HG02623 (cell line): ENCODE measurements around the gene CITED4.
"Not testable (repeated sequence)": the region's sequence is repeated elsewhere in the genome, so short reads cannot be mapped to it uniquely, and the experiment has no call there.

Experiments
- ATAC-seq: cut with Tn5 transposase; IDR thresholded peaks from one replicate; pipeline ENCODE4 v1.9.1; 2021; ENCODE audit warnings: moderate library complexity; ENCODE audit not compliant: unreplicated experiment

Gene CITED4

DNA sequence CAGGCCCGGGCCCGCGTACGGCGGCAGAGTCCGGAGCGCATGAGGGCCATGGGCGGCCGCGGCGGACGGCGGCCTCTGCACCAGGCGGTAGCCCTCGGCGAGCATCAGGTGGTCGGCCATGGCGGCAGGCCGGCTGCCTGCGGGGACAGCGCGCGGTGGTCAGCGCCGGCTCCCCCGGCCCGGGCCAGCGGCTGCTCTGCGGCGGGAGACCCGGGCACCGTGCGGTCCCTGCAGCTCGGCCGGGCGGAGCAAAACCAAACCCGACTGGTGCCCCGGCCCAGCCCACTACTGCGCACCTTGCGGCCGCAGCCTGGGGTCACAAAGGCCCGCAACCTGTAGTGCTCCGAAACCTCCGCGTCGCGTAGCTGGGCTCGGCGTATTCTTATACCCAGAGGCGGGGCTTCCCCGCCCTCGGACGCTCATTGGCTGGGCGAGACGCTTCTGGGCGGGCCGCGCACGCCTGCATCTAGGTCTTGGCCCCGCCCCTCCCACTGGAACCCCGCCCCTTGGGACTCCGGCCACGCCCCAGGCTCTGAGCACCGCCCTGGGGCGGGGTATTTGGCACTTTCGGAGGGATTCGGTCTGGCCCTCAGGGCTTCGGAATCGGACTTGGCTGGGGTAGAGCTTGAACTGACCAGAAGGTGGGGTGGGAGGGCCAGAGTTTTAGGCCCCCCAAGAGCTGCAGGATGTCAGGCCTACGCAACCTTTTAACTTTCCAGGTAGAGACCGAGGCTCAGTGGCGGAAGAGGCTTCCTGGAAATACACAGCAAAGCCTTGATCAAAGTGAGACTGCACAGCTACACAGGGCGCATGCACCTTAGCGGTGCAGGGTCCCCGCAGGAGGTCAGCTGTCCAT lies at the start of gene CITED4:
CITED4 (minus strand) TSS at position 356 of the 856 bp plus-strand sequence; CDS start at position 120, 236 bp downstream.
- ATAC-seq = peak; percentile 88

DNA sequence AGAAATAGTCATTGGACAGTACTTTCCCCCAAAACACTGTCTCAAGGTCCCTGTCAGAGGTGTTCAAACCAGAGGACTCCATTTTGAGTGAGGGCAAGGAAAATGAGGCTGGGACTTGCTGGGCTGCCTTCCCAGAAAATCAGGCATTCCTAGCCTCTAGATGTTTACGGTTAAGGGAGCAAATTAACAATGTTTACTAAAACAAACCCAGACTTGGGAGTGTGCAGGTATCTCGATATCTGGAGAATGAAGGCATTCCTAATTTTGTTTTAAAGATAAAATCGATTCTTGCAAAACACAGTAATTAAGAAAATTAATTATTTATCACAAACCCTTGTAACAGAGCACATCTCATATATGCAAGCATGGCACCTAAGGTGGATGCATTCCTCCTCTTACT lies 48.9 kb upstream of the CITED4 start:
- ATAC-seq = no peak

GRCh38 chr1:40909281-40909680 lies 47.1 kb upstream of the CITED4 start:
- ATAC-seq = no peak

DNA sequence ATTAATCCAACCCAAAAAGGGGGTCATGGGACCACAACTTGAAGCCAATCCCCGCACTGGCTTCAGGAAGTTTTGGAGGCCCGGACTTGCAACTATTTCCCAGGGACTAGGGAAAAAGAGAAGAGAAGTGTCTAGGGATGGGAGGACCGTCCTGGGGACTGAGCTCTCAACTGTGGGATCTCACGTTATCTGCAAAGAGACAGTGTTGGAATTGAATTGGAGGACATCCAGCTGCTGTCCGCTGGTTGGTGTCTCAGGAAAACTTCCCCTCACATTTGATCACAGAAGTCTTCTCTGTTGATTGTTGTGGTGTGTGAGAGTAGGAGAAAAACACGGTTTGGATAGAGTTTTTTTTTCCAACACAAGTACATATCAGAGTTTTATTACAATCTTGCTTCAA lies 46.2 kb upstream of the CITED4 start:
- ATAC-seq = no peak

GRCh38 chr1:40907899-40908298 lies 45.7 kb upstream of the CITED4 start:
- no peak for ATAC-seq

GRCh38 chr1:40906781-40907400 lies 44.7 kb upstream of the CITED4 start:
- no peak for ATAC-seq

GRCh38 chr1:40905061-40905460 lies 42.9 kb upstream of the CITED4 start:
- ATAC-seq = no peak

DNA sequence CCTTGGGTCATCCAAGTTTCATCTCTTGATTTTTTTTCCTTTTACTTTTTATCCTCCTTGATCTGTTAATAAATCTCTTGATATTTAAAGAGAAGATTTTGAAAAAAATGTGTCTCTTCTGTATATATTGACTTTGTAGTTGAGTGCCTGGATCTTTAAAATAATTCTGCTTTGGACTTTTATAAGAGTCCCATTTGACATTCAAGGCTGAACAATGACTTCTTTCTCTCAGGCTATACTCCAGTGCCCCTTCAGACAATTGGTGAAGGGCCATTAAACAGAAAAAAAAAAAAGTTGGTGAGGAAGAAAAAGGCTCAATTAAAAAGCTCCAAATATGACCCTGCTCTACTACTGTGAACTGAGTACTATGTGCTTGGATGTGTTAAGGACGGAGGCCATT lies 40.9 kb upstream of the CITED4 start:
- ATAC-seq = no peak

- no peak for ATAC-seq
Measured at GRCh38 chr1:40901886-40902852, 40.0 kb upstream of the CITED4 start.

- ATAC-seq = no peak
Measured at GRCh38 chr1:40899230-40899870, 37.2 kb upstream of the CITED4 start.

DNA sequence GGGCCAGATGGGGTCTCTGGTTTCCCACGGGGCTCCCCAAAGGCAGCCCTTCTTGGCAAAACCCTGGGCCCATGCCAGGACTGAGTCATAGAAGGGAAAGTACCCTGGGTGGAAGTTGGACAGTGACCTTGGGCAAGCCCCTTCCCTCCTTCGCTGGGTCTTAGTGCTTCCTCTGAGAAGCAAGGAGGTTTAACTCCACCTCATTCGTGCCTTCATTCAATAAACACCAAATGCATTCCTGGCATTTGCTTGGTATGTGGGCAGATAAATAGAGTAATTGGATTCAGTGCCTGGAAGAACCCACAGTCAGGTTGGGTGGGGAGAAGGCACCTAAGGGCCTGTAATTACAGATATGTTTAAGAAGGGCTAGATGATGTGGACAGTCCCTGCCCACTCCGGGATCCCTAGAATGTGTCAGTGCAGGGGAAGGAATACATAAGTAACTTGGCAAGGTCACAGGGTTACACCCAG lies 36.3 kb upstream of the CITED4 start:
- no peak for ATAC-seq

DNA sequence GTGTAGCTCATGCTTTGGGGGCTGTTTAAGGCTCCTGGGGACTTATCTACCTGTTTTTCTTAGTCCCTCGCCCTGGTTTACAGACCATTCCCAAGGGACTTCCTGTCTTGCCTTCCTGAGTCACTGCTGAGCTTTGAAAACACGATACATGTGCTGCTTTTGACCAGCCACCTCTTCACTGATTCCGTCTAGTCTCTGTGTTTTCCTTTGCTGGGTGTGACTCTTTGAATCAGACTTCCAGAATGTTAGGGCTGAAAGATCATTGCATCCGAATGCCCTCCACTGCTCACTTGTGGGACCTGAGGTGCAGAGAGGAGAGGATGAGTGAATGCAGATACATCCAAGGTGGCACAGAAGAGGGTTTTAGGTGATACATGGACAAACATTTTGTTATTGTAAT lies 35.4 kb upstream of the CITED4 start:
- no peak for ATAC-seq

- no peak for ATAC-seq
Measured at GRCh38 chr1:40896482-40896881, 34.3 kb upstream of the CITED4 start.

DNA sequence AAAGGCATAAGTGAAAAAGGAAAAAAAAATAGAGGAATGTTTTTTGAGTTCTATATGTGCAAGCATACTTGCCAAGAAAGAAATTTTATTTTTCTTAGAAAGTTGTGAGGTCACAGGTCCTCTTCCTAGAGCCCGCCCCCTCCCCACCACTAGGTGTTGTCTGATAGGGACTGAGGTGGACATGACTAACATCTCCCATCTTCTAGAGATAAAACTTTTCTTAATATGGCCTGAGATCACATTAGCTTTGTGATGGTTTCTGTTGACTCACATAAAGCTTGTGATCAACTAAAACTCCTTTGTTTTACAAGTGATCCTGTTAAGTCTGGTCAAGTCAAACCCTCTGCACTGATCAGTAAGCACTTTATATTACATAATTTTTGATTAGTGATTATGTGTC lies 33.4 kb upstream of the CITED4 start:
- no peak for ATAC-seq

- ATAC-seq = not testable (repeated sequence)
Measured at GRCh38 chr1:40894858-40895257, 32.7 kb upstream of the CITED4 start.

DNA sequence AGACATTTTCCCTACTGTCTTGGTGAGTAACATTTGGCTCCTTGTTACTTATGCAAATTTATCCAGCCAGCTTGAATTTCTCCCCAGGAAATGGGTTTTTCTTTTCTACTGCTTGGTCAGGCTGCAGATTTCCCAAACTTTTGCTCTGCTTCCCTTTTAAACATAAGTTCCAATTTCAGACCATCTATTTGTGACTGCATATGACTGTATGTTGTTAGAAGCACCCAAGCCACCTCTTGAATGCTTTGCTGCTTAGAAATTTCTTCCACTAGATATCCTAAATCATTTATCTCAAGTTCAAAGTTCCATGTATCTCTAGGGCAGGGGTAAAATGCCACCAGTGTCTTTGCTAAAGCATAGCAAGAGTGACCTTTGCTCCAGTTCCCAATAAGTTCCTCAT lies 32.3 kb upstream of the CITED4 start:
- no peak for ATAC-seq

- no peak for ATAC-seq
Measured at GRCh38 chr1:40893946-40894345, 31.8 kb upstream of the CITED4 start.

DNA sequence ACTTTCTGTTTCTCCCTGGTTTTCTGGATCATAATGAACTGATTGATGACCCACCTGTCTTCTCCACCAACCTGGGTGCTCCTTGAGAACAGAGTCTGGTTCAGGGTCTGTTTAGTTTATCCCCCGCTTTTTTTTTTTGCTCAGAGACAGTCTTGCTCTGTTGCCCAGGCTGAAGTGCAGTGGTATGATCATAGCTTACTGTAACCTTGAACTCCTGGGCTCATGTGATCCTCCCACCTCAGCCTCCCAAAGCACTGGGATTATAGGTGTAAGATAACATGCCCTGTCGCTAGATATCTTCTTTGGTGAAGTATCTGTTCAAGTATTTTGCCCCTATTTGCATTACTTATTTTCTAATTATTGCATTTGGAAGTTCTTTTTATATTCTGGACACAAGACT lies 30.2 kb upstream of the CITED4 start:
- no peak for ATAC-seq

- no peak for ATAC-seq
Measured at GRCh38 chr1:40890771-40891170, 28.6 kb upstream of the CITED4 start.

DNA sequence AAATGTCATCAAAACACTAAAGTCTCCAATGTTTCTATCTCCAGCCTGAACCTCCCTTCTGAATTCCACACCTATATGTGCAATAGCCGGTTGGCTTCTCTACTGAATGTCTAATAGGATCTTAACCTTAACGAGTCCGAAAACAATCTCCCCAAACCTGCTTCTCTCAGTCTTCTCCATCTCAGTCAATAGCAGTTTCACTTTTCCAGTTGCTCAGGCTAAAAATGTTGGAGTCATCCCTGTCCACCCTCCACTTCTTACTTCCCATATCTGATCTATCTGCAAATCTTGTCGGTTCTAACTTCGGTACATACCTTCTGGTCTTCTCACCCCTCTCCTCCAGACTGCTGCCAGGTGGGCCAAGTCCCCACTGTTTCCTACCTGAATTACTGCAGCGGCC lies 25.5 kb upstream of the CITED4 start:
- no peak for ATAC-seq

- ATAC-seq = no peak
Measured at GRCh38 chr1:40887012-40887378, 24.8 kb upstream of the CITED4 start.
